Left renal cortex interstitium (tissue), 4 donors: ENCODE data around the gene SLC37A3. TPM values are rescaled to one million over a fixed set of nuclear protein-coding genes. Genes with fewer than 3 reads are reported as not detected.
A peak's percentile ranks its signal among the peaks of the same experiment; 100 is the strongest.
"Not testable (repeated sequence)": the region's sequence is repeated elsewhere in the genome, so short reads cannot be mapped to it uniquely, and the experiment has no call there.

ENCODE experiments used
- DNase-seq, 4 donors: peaks; one replicate each; pipeline ENCODE4 v3.0.0-alpha.2; 2013; ENCODE audit warnings: low read depth in 4 of 4, low spot score in 2 of 4, missing footprints in 1 of 4
- polyA plus RNA-seq, 4 donors: library from polyadenylated mRNA; unstranded; fragments of 120-200 nt; gene quantifications; one replicate each; pipeline ENCODE4 v1.2.1, GENCODE V29; 2013; ENCODE audit not compliant: insufficient read length in 4 of 4

SLC37A3 gene
- polyA plus RNA-seq = 10 to 100 TPM; 50.1 to 66.4 (median 60.9) TPM

- DNase-seq = peak in 2 of 4 donors; percentile 31 to 79
These were observed at the start of gene SLC37A3 for GRCh38 chr7:140397784-140398750. Gene SLC37A3 (minus strand): TSS chr7:140398530. CDS start chr7:140382526, 16,004 bp downstream.

- DNase-seq = no peak
These were observed 49.5 kb upstream of the SLC37A3 start for GRCh38 chr7:140447841-140448240.

GRCh38 chr7:140446467-140446866, 48.1 kb upstream of the SLC37A3 start:
- no peak for DNase-seq

GRCh38 chr7:140441519-140441918, 43.2 kb upstream of the SLC37A3 start:
- DNase-seq = no peak

GRCh38 chr7:140440593-140440992, 42.3 kb upstream of the SLC37A3 start:
- DNase-seq = no peak

GRCh38 chr7:140439359-140439758, 41.0 kb upstream of the SLC37A3 start:
- no peak for DNase-seq

- DNase-seq = no peak
These were observed 37.0 kb upstream of the SLC37A3 start for GRCh38 chr7:140435252-140435895.

- no peak for DNase-seq
These were observed 35.1 kb upstream of the SLC37A3 start for GRCh38 chr7:140433396-140433795.

- no peak for DNase-seq
These were observed 27.8 kb upstream of the SLC37A3 start for GRCh38 chr7:140426130-140426529.

- no peak for DNase-seq
These were observed 27.4 kb upstream of the SLC37A3 start for GRCh38 chr7:140425718-140426117.

- no peak for DNase-seq
These were observed 25.2 kb upstream of the SLC37A3 start for GRCh38 chr7:140423501-140423900.

GRCh38 chr7:140421521-140421920, 23.2 kb upstream of the SLC37A3 start:
- no peak for DNase-seq

- no peak for DNase-seq
These were observed 20.3 kb upstream of the SLC37A3 start for GRCh38 chr7:140418653-140419052.

- not testable (repeated sequence) for DNase-seq
These were observed 19.8 kb upstream of the SLC37A3 start for GRCh38 chr7:140418156-140418472.

GRCh38 chr7:140417456-140418155, 19.3 kb upstream of the SLC37A3 start:
- DNase-seq = no peak

GRCh38 chr7:140416560-140416959, 18.2 kb upstream of the SLC37A3 start:
- DNase-seq = no peak

GRCh38 chr7:140415816-140416215, 17.5 kb upstream of the SLC37A3 start:
- not testable (repeated sequence) for DNase-seq

GRCh38 chr7:140415361-140415760, 17.0 kb upstream of the SLC37A3 start:
- no peak for DNase-seq

GRCh38 chr7:140404565-140405065, 6.3 kb upstream of the SLC37A3 start:
- peak in 1 of 4 donors; percentile 38 for DNase-seq

- peak in 1 of 4 donors; percentile 17 for DNase-seq
These were observed 5.7 kb upstream of the SLC37A3 start, which contains the start of gene RAB19 for GRCh38 chr7:140403878-140404564. Gene RAB19 (plus strand): TSS chr7:140404058. CDS start chr7:140407647, 3,589 bp downstream.
